NCI-H2107 treated with DMSO at 0.1 percent for 48 hours (cell line): Measurements from ENCODE around the gene ONECUT3.

Experiments used
- DNase-seq: peaks from one replicate; lab custom pipeline; 2025; ENCODE audit not compliant: unreplicated experiment; lab: John Stamatoyannopoulos, UW

ONECUT3 gene

DNA sequence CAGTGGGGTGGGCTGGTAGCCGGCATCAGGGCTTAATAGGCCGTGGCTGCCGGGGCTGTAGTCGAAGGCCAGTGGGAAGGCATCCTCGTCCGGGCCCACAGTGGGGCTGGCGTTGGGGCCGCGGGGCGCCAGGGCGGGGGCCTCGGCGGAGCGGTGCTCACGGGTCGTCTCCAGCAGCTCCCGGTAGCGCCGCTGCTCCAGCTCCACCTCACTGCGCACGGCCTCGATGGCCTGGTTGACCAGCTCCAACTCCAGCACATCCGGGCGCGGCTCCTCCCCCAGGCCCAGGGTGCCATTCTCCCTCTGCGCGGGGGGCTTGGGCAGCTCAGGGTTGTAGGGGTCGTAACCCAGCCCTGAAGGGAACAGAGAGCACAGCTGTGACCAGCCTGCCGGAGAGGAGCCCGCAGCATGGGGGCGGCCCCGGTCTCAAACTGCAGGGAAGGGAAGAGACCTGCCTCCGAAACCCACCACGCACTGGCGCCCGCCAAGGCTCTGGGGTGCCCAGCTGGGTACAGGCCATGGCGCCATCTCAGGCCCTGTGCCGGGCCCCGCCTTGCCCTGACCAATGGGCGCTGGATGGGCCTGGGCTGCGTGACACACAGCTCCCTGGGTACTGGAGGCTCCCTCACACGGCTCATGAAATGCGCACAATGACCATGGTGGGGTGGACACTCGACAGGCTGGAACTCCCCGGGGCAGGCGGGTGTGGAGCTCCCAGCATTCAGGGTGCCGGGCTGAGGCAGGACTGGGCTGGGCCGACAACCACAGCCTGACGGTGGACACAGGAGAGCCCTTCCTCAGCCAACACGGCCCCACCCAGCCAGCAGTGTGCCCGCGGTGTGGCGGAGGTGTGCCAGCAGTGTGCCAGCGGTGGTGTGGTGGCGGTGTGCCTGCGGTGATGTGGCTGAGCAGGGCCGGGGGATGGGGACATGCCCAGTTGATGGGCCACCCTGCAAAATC, 75.3 kb downstream of the ONECUT3 start:
- DNase-seq, result no peak

DNA sequence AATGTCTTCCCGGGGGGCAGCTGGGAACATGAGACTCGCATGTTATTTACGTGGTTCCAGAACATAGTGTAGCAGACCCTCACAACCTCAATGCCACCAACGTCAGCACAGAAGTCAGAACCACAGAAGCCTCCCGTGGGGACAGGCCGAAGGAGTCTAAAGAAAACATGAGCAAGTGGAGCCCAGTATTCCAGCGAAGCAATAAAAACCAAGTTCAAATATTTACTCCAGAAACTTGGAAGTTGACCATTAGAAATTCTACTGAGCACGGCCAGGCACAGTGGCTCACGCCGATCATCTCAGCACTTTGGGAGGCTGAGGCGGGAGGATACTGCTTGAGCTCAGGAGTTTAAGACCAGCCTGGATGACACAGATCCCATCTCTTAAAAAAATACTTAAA, 76.7 kb downstream of the ONECUT3 start:
- no peak for DNase-seq

DNA sequence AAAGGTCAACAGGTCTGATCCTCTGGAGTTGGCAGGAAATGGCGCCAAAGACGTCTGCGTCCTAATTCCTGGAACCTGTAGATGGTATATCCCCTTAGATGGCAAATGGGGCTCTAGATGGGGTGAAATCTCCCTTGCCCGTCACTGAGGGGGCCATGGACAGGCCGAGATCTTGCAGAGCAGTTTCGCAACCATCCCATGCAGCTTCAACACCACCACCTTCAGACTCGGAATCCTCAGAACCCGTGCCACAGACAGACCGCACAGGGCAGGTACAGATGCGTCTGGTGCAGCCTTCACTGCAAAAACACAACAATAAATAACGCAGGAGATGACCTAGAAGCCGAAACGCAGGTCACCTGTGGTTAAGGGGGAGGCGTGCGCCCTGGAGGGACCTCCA, 77.3 kb downstream of the ONECUT3 start:
- no peak for DNase-seq
